ENCODE results near the gene BCL11B. TPM values are rescaled to one million over a fixed set of nuclear protein-coding genes. Genes with fewer than 3 reads are reported as not detected.

BCL11B gene
- total RNA-seq, 4 donors from 2014 or later = 0.21 to 0.78 (median 0.26) TPM

- no peak overlapping the region for H3K4me3 ChIP-seq
- H3K27ac ChIP-seq = no peak overlapping the region
- H3K36me3 ChIP-seq = no peaks in the 10 kb centered on the region
- H3K27me3 ChIP-seq = no peaks in the 10 kb centered on the region
- no peak for TF ChIP-seq CTCF (IDR thresholded peaks at IDR 0.05)
- no peak for TF ChIP-seq EP300 (IDR thresholded peaks at IDR 0.05)
- no peak for TF ChIP-seq POLR2A (IDR thresholded peaks at IDR 0.05)
- H3K4me1 ChIP-seq = no peaks in the 10 kb centered on the region
- H3K9me3 ChIP-seq = peaks cover 0 to 47% (median 0%) of the 10 kb centered on the region in 4 donors
- no peak for DNase-seq (ENCODE audit: low spot score in 2 of 2)
Observed at GRCh38 chr14:99300190-99300589, 28.2 kb upstream of the BCL11B start.

- Histone ChIP-seq H3K9me3 (peaks cover 0 to 39% (median 0%) of the 10 kb centered on the region in 4 donors), H3K4me3 (no peak overlapping the region), H3K27me3 (no peaks in the 10 kb centered on the region), H3K36me3 (no peaks in the 10 kb centered on the region), H3K27ac (no peak overlapping the region), H3K4me1 (no peaks in the 10 kb centered on the region)
- WGBS, 2 donors = 87% methylated on average over 10 of the region's 10 CpGs
- DNase-seq (ENCODE audit: low spot score in 2 of 2) = no peak
- TF ChIP-seq CTCF (IDR thresholded peaks at IDR 0.05) (no peak), EP300 (IDR thresholded peaks at IDR 0.05) (no peak), POLR2A (IDR thresholded peaks at IDR 0.05) (no peak)
Observed at GRCh38 chr14:99296517-99296916, 24.5 kb upstream of the BCL11B start.

GRCh38 chr14:99289394-99290189, 17.6 kb upstream of the BCL11B start:
- no peak overlapping the region for H3K27ac ChIP-seq
- H3K27me3 ChIP-seq = no peaks in the 10 kb centered on the region
- H3K4me1 ChIP-seq = no peaks in the 10 kb centered on the region
- H3K9me3 ChIP-seq = no peaks in the 10 kb centered on the region
- H3K4me3 ChIP-seq = no peak overlapping the region
- no peaks in the 10 kb centered on the region for H3K36me3 ChIP-seq
- 80 to 87% methylated on average over 10 to 12 of the region's 12 CpGs for WGBS, 2 donors
- DNase-seq (ENCODE audit: low spot score in 2 of 2) = no peak
- TF ChIP-seq POLR2A (IDR thresholded peaks at IDR 0.05) (no peak), CTCF (IDR thresholded peaks at IDR 0.05) (no peak), EP300 (IDR thresholded peaks at IDR 0.05) (no peak)

GRCh38 chr14:99288948-99289347, 17.0 kb upstream of the BCL11B start:
- TF ChIP-seq EP300 (IDR thresholded peaks at IDR 0.05) (no peak), POLR2A (IDR thresholded peaks at IDR 0.05) (no peak), CTCF (IDR thresholded peaks at IDR 0.05) (no peak)
- no peak overlapping the region for H3K27ac ChIP-seq
- H3K9me3 ChIP-seq = no peaks in the 10 kb centered on the region
- DNase-seq (ENCODE audit: low spot score in 2 of 2) = no peak
- H3K36me3 ChIP-seq = no peaks in the 10 kb centered on the region
- no peaks in the 10 kb centered on the region for H3K4me1 ChIP-seq
- no peaks in the 10 kb centered on the region for H3K27me3 ChIP-seq
- WGBS, 2 donors = 78 to 81% methylated on average over 4 of the region's 5 CpGs
- H3K4me3 ChIP-seq = no peak overlapping the region

GRCh38 chr14:99287269-99287942, 15.4 kb upstream of the BCL11B start:
- Histone ChIP-seq H3K4me3 (no peak overlapping the region), H3K9me3 (no peaks in the 10 kb centered on the region), H3K36me3 (no peaks in the 10 kb centered on the region), H3K27ac (no peak overlapping the region), H3K4me1 (no peaks in the 10 kb centered on the region), H3K27me3 (no peaks in the 10 kb centered on the region)
- 72 to 74% methylated on average over 13 of the region's 13 CpGs for WGBS, 2 donors
- TF ChIP-seq CTCF (IDR thresholded peaks at IDR 0.05) = no peak
- TF ChIP-seq POLR2A (IDR thresholded peaks at IDR 0.05) = no peak
- TF ChIP-seq EP300 (IDR thresholded peaks at IDR 0.05) = no peak
- DNase-seq (ENCODE audit: low spot score in 2 of 2) = no peak

All from tibial nerve (tissue), 4 donors.